ENCODE data around the gene NEMP1. TPM values are rescaled to one million over a fixed set of nuclear protein-coding genes. Genes with fewer than 3 reads are reported as not detected.

The NEMP1 gene
- total and polyA plus RNA-seq, 4 donors = 1.4 to 10.9 (median 3.2) TPM

DNA sequence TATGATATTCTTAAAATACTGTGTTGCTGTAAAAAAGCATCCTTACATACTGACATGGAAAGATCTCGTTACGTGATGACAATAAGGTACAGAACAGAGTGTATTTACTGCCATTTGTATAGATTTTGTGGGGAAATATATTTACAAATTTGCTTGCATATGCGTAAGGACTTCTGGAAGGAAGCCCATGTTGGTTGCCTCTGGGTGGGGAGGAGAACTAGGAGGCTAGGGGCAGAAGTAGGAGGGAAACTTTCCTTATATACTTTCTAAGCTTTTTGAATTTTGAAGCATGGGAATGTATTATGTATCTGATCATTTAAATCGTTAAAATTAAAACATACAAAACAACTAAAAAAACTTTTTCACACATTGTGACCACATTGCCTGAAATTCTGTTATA is 38.4 kb downstream of the NEMP1 start:
- Histone ChIP-seq H3K4me3 (ENCODE audit: low read depth in 1 of 3, low read length in 3 of 3) (no peak overlapping the region), H3K4me1 (ENCODE audit: control insufficient read depth in 4 of 4, insufficient read depth in 4 of 4, low read length in 3 of 4) (no peaks in the 10 kb centered on the region), H3K27ac (ENCODE audit: low read depth in 1 of 2, low read length in 2 of 2) (no peak overlapping the region), H3K9me3 (ENCODE audit: control insufficient read depth in 4 of 4, low read length in 3 of 4) (no peaks in the 10 kb centered on the region), H3K36me3 (ENCODE audit: control insufficient read depth in 4 of 4, insufficient read depth in 3 of 4, low read depth in 1 of 4, low read length in 3 of 4) (no peaks in the 10 kb centered on the region), H3K27me3 (ENCODE audit: control insufficient read depth in 4 of 4, insufficient read depth in 4 of 4, low read length in 3 of 4) (no peaks in the 10 kb centered on the region), H3K9ac (ENCODE audit: low read depth in 1 of 2, low read length in 2 of 2) (no peak overlapping the region)
- 91% methylated on average over 4 of the region's 4 CpGs for WGBS
- no peak for DNase-seq (ENCODE audit: low spot score)
- TF ChIP-seq ATF3 (IDR thresholded peaks at IDR 0.05) (no peak), EGR1 (IDR thresholded peaks at IDR 0.05; ENCODE audit: low read depth in 2 of 2) (no peak), HNF4G (IDR thresholded peaks at IDR 0.05) (no peak), CTCF (IDR thresholded peaks at IDR 0.05; ENCODE audit: low read depth, low read length, missing input control) (no peak), GABPA (IDR thresholded peaks at IDR 0.05 in 1 of 2, conservative IDR thresholded peaks at IDR 0.05 in 1 of 2) (no peak), SP1 (IDR thresholded peaks at IDR 0.05) (no peak), RAD21 (IDR thresholded peaks at IDR 0.05) (no peak), TAF1 (conservative IDR thresholded peaks at IDR 0.05) (no peak)

DNA sequence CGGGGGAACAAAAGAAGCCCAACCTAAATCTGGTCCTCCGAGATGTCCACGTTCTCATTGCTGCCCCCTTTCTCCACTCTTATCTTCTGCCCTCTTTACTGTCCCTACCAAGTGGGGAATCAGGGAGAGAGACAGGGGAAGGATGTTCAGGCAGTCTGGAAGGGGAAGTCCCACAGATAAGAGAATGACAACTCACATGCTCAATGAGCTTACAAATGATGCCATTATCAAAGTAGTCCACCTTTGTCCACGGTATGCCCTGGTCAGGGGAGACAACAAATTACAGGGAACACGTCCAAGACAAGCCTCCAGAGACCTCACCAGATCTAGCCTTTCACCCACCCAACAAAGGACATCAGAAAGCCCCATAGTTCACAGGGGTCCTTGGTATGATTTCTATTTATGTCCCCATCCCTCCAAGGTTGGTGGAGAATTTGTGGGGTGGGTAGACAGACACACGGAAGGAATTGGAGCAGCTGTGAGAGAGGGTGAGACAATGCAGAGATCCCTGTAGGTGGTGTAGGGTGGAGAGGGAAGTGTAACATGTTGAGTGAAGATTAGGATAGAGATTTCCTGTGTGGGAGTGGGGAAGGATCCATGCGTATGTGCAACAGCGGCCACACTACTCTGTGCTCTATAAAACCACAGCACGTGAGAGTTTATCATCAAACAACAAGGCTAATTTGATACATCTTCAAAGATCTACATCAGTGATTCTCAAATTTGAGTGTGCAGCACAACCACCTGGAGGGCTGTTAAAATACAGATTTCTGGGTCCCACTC is 39.4 kb downstream of the NEMP1 start:
- H3K27ac ChIP-seq (ENCODE audit: low read depth in 1 of 2, low read length in 2 of 2) = no peak overlapping the region
- 81% methylated on average over 9 of the region's 9 CpGs for WGBS
- no peaks in the 10 kb centered on the region for H3K4me1 ChIP-seq (ENCODE audit: control insufficient read depth in 4 of 4, insufficient read depth in 4 of 4, low read length in 3 of 4)
- no peak for TF ChIP-seq JUND (IDR thresholded peaks at IDR 0.05)
- TF ChIP-seq FOXA2 (IDR thresholded peaks at IDR 0.05) = no peak
- no peak for TF ChIP-seq TAF1 (conservative IDR thresholded peaks at IDR 0.05)
- TF ChIP-seq YY1 (IDR thresholded peaks at IDR 0.05) = no peak
- DNase-seq (ENCODE audit: low spot score) = no peak
- H3K27me3 ChIP-seq (ENCODE audit: control insufficient read depth in 4 of 4, insufficient read depth in 4 of 4, low read length in 3 of 4) = no peaks in the 10 kb centered on the region
- H3K9ac ChIP-seq (ENCODE audit: low read depth in 1 of 2, low read length in 2 of 2) = no peak overlapping the region
- no peaks in the 10 kb centered on the region for H3K36me3 ChIP-seq (ENCODE audit: control insufficient read depth in 4 of 4, insufficient read depth in 3 of 4, low read depth in 1 of 4, low read length in 3 of 4)
- H3K4me3 ChIP-seq (ENCODE audit: low read depth in 1 of 3, low read length in 3 of 3) = no peak overlapping the region
- H3K9me3 ChIP-seq (ENCODE audit: control insufficient read depth in 4 of 4, low read length in 3 of 4) = no peaks in the 10 kb centered on the region

DNA sequence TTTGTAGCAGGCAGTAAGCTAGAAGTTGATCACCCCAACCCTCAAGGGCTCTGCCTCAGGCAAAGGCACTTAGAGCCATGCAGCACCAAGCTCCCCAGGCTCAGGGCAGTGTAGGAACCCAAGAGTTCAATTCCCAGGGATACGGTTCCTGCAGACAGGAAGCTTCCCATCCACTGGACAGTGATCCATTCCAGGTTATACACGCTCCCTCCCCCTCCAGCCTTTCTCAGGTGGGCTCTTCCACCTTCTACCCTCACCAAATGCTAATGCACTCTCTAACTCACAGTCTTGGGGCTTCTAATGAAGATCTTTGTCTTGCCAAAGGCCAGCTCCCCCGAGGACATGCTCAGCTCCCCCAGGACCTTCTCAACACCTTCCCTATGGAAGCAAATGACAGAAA is 41.3 kb downstream of the NEMP1 start:
- no peak for DNase-seq (ENCODE audit: low spot score)
- WGBS = 87% methylated on average over 3 of the region's 3 CpGs
- Histone ChIP-seq H3K9ac (ENCODE audit: low read depth in 1 of 2, low read length in 2 of 2) (no peak overlapping the region), H3K27ac (ENCODE audit: low read depth in 1 of 2, low read length in 2 of 2) (no peak overlapping the region), H3K9me3 (ENCODE audit: control insufficient read depth in 4 of 4, low read length in 3 of 4) (no peaks in the 10 kb centered on the region), H3K4me1 (ENCODE audit: control insufficient read depth in 4 of 4, insufficient read depth in 4 of 4, low read length in 3 of 4) (no peaks in the 10 kb centered on the region), H3K4me3 (ENCODE audit: low read depth in 1 of 3, low read length in 3 of 3) (no peak overlapping the region), H3K36me3 (ENCODE audit: control insufficient read depth in 4 of 4, insufficient read depth in 3 of 4, low read depth in 1 of 4, low read length in 3 of 4) (no peaks in the 10 kb centered on the region), H3K27me3 (ENCODE audit: control insufficient read depth in 4 of 4, insufficient read depth in 4 of 4, low read length in 3 of 4) (no peaks in the 10 kb centered on the region)
- no peak for TF ChIP-seq SP1 (IDR thresholded peaks at IDR 0.05)
- TF ChIP-seq MAX (IDR thresholded peaks at IDR 0.05) = no peak
- no peak for TF ChIP-seq TAF1 (conservative IDR thresholded peaks at IDR 0.05)
- TF ChIP-seq HNF4A (conservative IDR thresholded peaks at IDR 0.05) = no peak
- TF ChIP-seq FOXA1 (IDR thresholded peaks at IDR 0.05) = no peak
- TF ChIP-seq ZBTB33 (IDR thresholded peaks at IDR 0.05) = no peak
- no peak for TF ChIP-seq NR2F2 (IDR thresholded peaks at IDR 0.05)
- no peak for TF ChIP-seq RXRA (IDR thresholded peaks at IDR 0.05)
- no peak for TF ChIP-seq JUND (IDR thresholded peaks at IDR 0.05)
- no peak for TF ChIP-seq CTCF (IDR thresholded peaks at IDR 0.05; ENCODE audit: low read depth, low read length, missing input control)
- no peak for TF ChIP-seq YY1 (IDR thresholded peaks at IDR 0.05)
- no peak for TF ChIP-seq ATF3 (IDR thresholded peaks at IDR 0.05)
- no peak for TF ChIP-seq RAD21 (IDR thresholded peaks at IDR 0.05)
- no peak for TF ChIP-seq FOXA2 (IDR thresholded peaks at IDR 0.05)
- no peak for TF ChIP-seq GABPA (IDR thresholded peaks at IDR 0.05 in 1 of 2, conservative IDR thresholded peaks at IDR 0.05 in 1 of 2)
- no peak for TF ChIP-seq HNF4G (IDR thresholded peaks at IDR 0.05)
- no peak for TF ChIP-seq EGR1 (IDR thresholded peaks at IDR 0.05; ENCODE audit: low read depth in 2 of 2)

All from liver (tissue), 9 donors.